ENCODE results near the gene TMPRSS13.

Gene TMPRSS13

GRCh38 chr11:117966908-117967307, 37.7 kb upstream of the TMPRSS13 start:
- Histone ChIP-seq H3K9me3 (ENCODE audit: control insufficient read depth, insufficient read depth, low read depth, low read length) (no peaks in the 10 kb centered on the region), H3K4me1 (ENCODE audit: control insufficient read depth, insufficient read depth, low read length) (no peaks in the 10 kb centered on the region), H3K4me3 (ENCODE audit: low read depth, low read length) (no peak overlapping the region), H3K27ac (ENCODE audit: extremely low read depth, low read depth, low read length) (no peak overlapping the region), H3K36me3 (ENCODE audit: control insufficient read depth in 2 of 2, insufficient read depth in 1 of 2, low read length in 2 of 2) (no peaks in the 10 kb centered on the region)
- TF ChIP-seq ZNF645 (tag by site-specific recombination; IDR thresholded peaks at IDR 0.05) (no peak), ZNF514 (tag by site-specific recombination; IDR thresholded peaks at IDR 0.05) (no peak), ZNF701 (tag by site-specific recombination; IDR thresholded peaks at IDR 0.05) (no peak), ZNF324 (tag by site-specific recombination; IDR thresholded peaks at IDR 0.05) (no peak)
- ChIA-PET POLR2A (no interaction called here), CTCF (interaction anchor here (0.9 kb wide), 1 partner anchor 144 kb away, joined by 4 read pairs; no protein-coding TSS in a partner anchor)

GRCh38 chr11:117962826-117963225, 33.6 kb upstream of the TMPRSS13 start:
- Histone ChIP-seq H3K36me3 (ENCODE audit: control insufficient read depth in 2 of 2, insufficient read depth in 1 of 2, low read length in 2 of 2) (no peaks in the 10 kb centered on the region), H3K9me3 (ENCODE audit: control insufficient read depth, insufficient read depth, low read depth, low read length) (no peaks in the 10 kb centered on the region), H3K4me3 (ENCODE audit: low read depth, low read length) (no peak overlapping the region), H3K27ac (ENCODE audit: extremely low read depth, low read depth, low read length) (no peak overlapping the region), H3K4me1 (ENCODE audit: control insufficient read depth, insufficient read depth, low read length) (no peaks in the 10 kb centered on the region)
- CTCF ChIA-PET, result interaction anchor here (0.6 to 2.6 kb wide), 3 partner anchors 12 to 506 kb away, joined by 4 to 6 read pairs (median 5); no protein-coding TSS in a partner anchor
- POLR2A ChIA-PET, result no interaction called here
- TF ChIP-seq SALL2 (tag by site-specific recombination; IDR thresholded peaks at IDR 0.05; ENCODE audit: borderline replicate concordance) (no peak), ZXDB (tag by site-specific recombination; IDR thresholded peaks at IDR 0.05) (no peak), ZBTB6 (tag by site-specific recombination; IDR thresholded peaks at IDR 0.05) (no peak), ZNF664 (tag by site-specific recombination; IDR thresholded peaks at IDR 0.05) (no peak), ZNF366 (tag by site-specific recombination; conservative IDR thresholded peaks at IDR 0.05) (no peak), ZSCAN30 (tag by site-specific recombination; IDR thresholded peaks at IDR 0.05) (no peak), ZSCAN16 (tag by site-specific recombination; IDR thresholded peaks at IDR 0.05) (no peak), ZNF133 (tag by site-specific recombination; IDR thresholded peaks at IDR 0.05) (no peak)

- no peaks in the 10 kb centered on the region for H3K36me3 ChIP-seq (ENCODE audit: control insufficient read depth in 2 of 2, insufficient read depth in 1 of 2, low read length in 2 of 2)
- H3K4me3 ChIP-seq (ENCODE audit: low read depth, low read length), result no peak overlapping the region
- H3K27ac ChIP-seq (ENCODE audit: extremely low read depth, low read depth, low read length), result no peak overlapping the region
- ChIA-PET CTCF (interaction anchor here (0.6 to 2.6 kb wide), 3 partner anchors 11 to 560 kb away, joined by 3 to 5 read pairs (median 3); no protein-coding TSS in a partner anchor), POLR2A (no interaction called here)
- H3K9me3 ChIP-seq (ENCODE audit: control insufficient read depth, insufficient read depth, low read depth, low read length), result no peaks in the 10 kb centered on the region
- TF ChIP-seq INSM2 (tag by site-specific recombination; IDR thresholded peaks at IDR 0.05) (no peak), ZNF704 (tag by site-specific recombination; IDR thresholded peaks at IDR 0.05) (no peak), ZNF280C (tag by site-specific recombination; IDR thresholded peaks at IDR 0.05) (no peak), ZNF623 (tag by site-specific recombination; IDR thresholded peaks at IDR 0.05) (no peak), PRDM10 (tag by site-specific recombination; IDR thresholded peaks at IDR 0.05) (no peak), ZBTB7A (tag by site-specific recombination; IDR thresholded peaks at IDR 0.05; ENCODE audit: low read depth) (no peak)
- H3K4me1 ChIP-seq (ENCODE audit: control insufficient read depth, insufficient read depth, low read length), result no peaks in the 10 kb centered on the region
Observed at GRCh38 chr11:117961896-117962295, 32.7 kb upstream of the TMPRSS13 start.

All from HEK293 (cell line).